WTC11 (cell line): Measurements from ENCODE around the gene EDC4.

Experiments used
- AR ChIP-seq: fragments of 250-450 bp; sonication (Bioruptor Pico); IDR thresholded peaks from 2 replicates; pipeline ENCODE4 v1.9.0; 2021; ENCODE audit warnings: mild to moderate bottlenecking
- ATF3 ChIP-seq: sonication (generic); formaldehyde crosslinking; conservative IDR thresholded peaks from 2 replicates; pipeline ENCODE4 v1.8.1; 2022; ENCODE audit warnings: mild to moderate bottlenecking, missing genetic modification reagents
- CBFB ChIP-seq: sonication (generic); formaldehyde crosslinking; IDR thresholded peaks from 2 replicates; pipeline ENCODE4 v1.8.1; 2022; ENCODE audit warnings: mild to moderate bottlenecking, low read depth, missing genetic modification reagents
- CTCF ChIP-seq: fragments of 200-600 bp; IDR thresholded peaks from 2 replicates; pipeline ENCODE4 v1.8.0; 2022; ENCODE audit warnings: antibody characterized with exemption
- EMX1 ChIP-seq: fragments of 250-450 bp; sonication (Bioruptor Pico); IDR thresholded peaks from 2 replicates; pipeline ENCODE4 v1.8.0; 2021; ENCODE audit warnings: mild to moderate bottlenecking
- ETV6 ChIP-seq: sonication (generic); formaldehyde crosslinking; IDR thresholded peaks from 2 replicates; pipeline ENCODE4 v1.8.1; 2022; ENCODE audit warnings: mild to moderate bottlenecking, missing genetic modification reagents
- GABPB1 ChIP-seq: sonication (generic); formaldehyde crosslinking; IDR thresholded peaks from 2 replicates; pipeline ENCODE4 v1.8.1; 2023; ENCODE audit warnings: mild to moderate bottlenecking, missing genetic modification reagents
- IRF1 ChIP-seq: sonication (generic); formaldehyde crosslinking; IDR thresholded peaks from 2 replicates; pipeline ENCODE4 v1.8.0; 2023; ENCODE audit warnings: missing genetic modification reagents
- MLX ChIP-seq: sonication (generic); formaldehyde crosslinking; IDR thresholded peaks from 2 replicates; pipeline ENCODE4 v1.8.1; 2023; ENCODE audit warnings: mild to moderate bottlenecking, missing genetic modification reagents, moderate library complexity
- NFYB ChIP-seq: sonication (generic); formaldehyde crosslinking; conservative IDR thresholded peaks from 2 replicates; pipeline ENCODE4 v1.8.0; 2022; ENCODE audit warnings: low read depth, missing genetic modification reagents
- TCF7 ChIP-seq: sonication (generic); formaldehyde crosslinking; IDR thresholded peaks from 2 replicates; pipeline ENCODE4 v1.8.0; 2022; ENCODE audit warnings: mild to moderate bottlenecking, low read depth, missing genetic modification reagents, moderate library complexity
- ZNF121 ChIP-seq: sonication (generic); formaldehyde crosslinking; IDR thresholded peaks from 2 replicates; pipeline ENCODE4 v1.8.0; 2023; ENCODE audit warnings: missing genetic modification reagents
- TF ChIP-seq, protein P1 (sequence below): sonication (generic); formaldehyde crosslinking; IDR thresholded peaks from 2 replicates; pipeline ENCODE4 v1.8.1; 2022; ENCODE audit warnings: low read depth, missing genetic modification reagents, borderline replicate concordance

DNA sequence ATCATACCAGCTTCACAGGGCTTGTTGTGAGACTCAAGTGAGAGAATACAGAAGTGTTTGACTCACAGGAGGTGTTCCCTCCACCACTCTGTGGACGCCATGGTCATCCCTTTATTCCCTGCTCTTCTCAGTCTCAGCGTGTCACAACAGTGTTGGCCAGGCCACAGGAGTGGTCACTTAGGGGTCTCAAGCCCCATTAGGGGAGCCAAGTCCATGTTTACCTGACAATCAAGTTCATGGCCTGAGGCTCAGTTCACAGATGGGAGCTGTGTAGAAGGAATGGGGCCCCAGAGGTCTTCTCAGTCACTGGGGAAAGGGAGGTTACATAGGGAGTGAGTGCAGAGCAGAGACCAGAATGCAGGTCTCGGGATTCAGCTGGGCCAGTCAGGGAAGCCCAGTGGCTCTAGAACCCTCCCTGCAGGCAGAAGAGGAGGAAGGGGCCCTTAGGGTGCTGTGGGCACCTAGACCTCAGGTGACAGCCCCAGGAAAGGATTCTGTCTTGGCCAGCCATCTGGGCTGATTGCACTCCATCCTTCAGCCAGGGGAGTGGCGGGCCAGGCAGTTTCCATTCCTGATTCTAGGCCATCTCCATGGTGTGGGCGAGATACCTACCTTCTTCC is 15.8 kb upstream of the EDC4 start:
- no peak for TF ChIP-seq CTCF
- no peak for TF ChIP-seq CBFB (CRISPR knock-in tag)
- TF ChIP-seq GABPB1 (CRISPR knock-in tag): no peak
- TF ChIP-seq, protein P1, sequence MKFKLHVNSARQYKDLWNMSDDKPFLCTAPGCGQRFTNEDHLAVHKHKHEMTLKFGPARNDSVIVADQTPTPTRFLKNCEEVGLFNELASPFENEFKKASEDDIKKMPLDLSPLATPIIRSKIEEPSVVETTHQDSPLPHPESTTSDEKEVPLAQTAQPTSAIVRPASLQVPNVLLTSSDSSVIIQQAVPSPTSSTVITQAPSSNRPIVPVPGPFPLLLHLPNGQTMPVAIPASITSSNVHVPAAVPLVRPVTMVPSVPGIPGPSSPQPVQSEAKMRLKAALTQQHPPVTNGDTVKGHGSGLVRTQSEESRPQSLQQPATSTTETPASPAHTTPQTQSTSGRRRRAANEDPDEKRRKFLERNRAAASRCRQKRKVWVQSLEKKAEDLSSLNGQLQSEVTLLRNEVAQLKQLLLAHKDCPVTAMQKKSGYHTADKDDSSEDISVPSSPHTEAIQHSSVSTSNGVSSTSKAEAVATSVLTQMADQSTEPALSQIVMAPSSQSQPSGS (CRISPR knock-in tag): no peak
- no peak for TF ChIP-seq TCF7 (CRISPR knock-in tag)
- no peak for TF ChIP-seq MLX (CRISPR knock-in tag)
- no peak for TF ChIP-seq ZNF121
- TF ChIP-seq AR: no peak
- no peak for TF ChIP-seq NFYB
- TF ChIP-seq ETV6 (CRISPR knock-in tag): no peak
- no peak for TF ChIP-seq EMX1 (CRISPR knock-in tag)
- TF ChIP-seq ATF3 (CRISPR knock-in tag): no peak
- no peak for TF ChIP-seq IRF1
